Endothelial cell of umbilical vein (primary cell): ENCODE results near the gene RIMKLB. TPM values are rescaled to one million over a fixed set of nuclear protein-coding genes. Genes with fewer than 3 reads are reported as not detected.

Source experiments
- BruUV-seq: library from RNA; stranded (reverse); fragments of 400-500 nt; replicated peaks from 2 replicates; lab custom pipeline; 2021; lab: Mats Ljungman, UMichigan
- CTCF ChIA-PET: fragments of 300-600, 350-600 bp; sonication (Branson Sonifier 250); formaldehyde crosslinking; loops from one replicate; lab custom pipeline; 2021; ENCODE audit warnings: antibody characterized with exemption, inconsistent platforms; lab: Charles Lee
- POLR2A ChIA-PET: fragments of 300-600, 350-600 bp; sonication (Branson Sonifier 250); formaldehyde crosslinking; loops from one replicate; lab custom pipeline; 2021; ENCODE audit warnings: antibody characterized with exemption, inconsistent platforms; lab: Charles Lee
- DNase-seq: peaks from one replicate; pipeline ENCODE4 v3.0.0-alpha.2; 2011; ENCODE audit warnings: low read depth, low spot score
- FAIRE-seq: peaks from 2 replicates; lab custom pipeline; 2011; peaks lifted over from hg19 to GRCh38; lab: Jason Lieb, UNC
- H2AFZ ChIP-seq: 2 replicates; pipeline ENCODE4 v1.6.0; 2012; ENCODE audit warnings: low read depth, low read length, control low read depth, inconsistent platforms
- H3K27ac ChIP-seq: 2 replicates; pipeline ENCODE4 v1.5.1; 2011; ENCODE audit warnings: low read depth, mild to moderate bottlenecking, control low read depth, low read length, moderate library complexity; ENCODE audit not compliant: insufficient read depth
- H3K27me3 ChIP-seq, 2 experiments: 2 replicates each; pipeline versions ENCODE4 v1.6.0 to v1.6.1; 2011; ENCODE audit warnings: low read length in 2 of 2, mixed read lengths in 1 of 2; ENCODE audit not compliant: control insufficient read depth in 2 of 2, insufficient read depth in 2 of 2
- H3K36me3 ChIP-seq, 2 experiments: 2 replicates in 1 of 2; 3 replicates in 1 of 2; pipeline ENCODE4 v1.5.1; 2011; ENCODE audit warnings: low read length in 2 of 2, mild to moderate bottlenecking in 1 of 2, moderate library complexity in 1 of 2; ENCODE audit not compliant: control insufficient read depth in 2 of 2, insufficient read depth in 2 of 2; ENCODE audit errors: extremely low read depth in 1 of 2
- H3K4me1 ChIP-seq: 3 replicates; pipeline ENCODE4 v1.5.1; 2011; ENCODE audit warnings: mild to moderate bottlenecking, low read length; ENCODE audit not compliant: control insufficient read depth, insufficient read depth; ENCODE audit errors: extremely low read depth
- H3K4me2 ChIP-seq: 2 replicates; pipeline ENCODE4 v1.6.1; 2011; ENCODE audit warnings: low read length, control low read depth, mixed read lengths; ENCODE audit not compliant: insufficient read depth
- H3K4me3 ChIP-seq, 3 experiments: fragments of 200-600 bp in 1 of 3; sonication (generic), shearing (Covaris generic) in 1 of 3; replicated peaks in 1 of 3; 2 replicates each; pipeline ENCODE4 v1.5.1; 2011 to 2016; ENCODE audit warnings: control low read depth in 3 of 3, low read length in 3 of 3, mild to moderate bottlenecking in 2 of 3, inconsistent platforms in 1 of 3, low read depth in 1 of 3, moderate library complexity in 1 of 3; ENCODE audit not compliant: insufficient read depth in 1 of 3
- H3K79me2 ChIP-seq: 2 replicates; pipeline ENCODE4 v1.6.0; 2012; ENCODE audit warnings: low read length, inconsistent platforms; ENCODE audit not compliant: control insufficient read depth, insufficient read depth
- H3K9ac ChIP-seq: replicated peaks from 2 replicates; pipeline ENCODE3; 2011; ENCODE audit warnings: low read length, control low read depth; ENCODE audit not compliant: insufficient read depth; ENCODE audit errors: extremely low read depth
- H3K9me1 ChIP-seq: replicated peaks from 3 replicates; pipeline ENCODE4 v1.6.0; 2011; ENCODE audit warnings: mild to moderate bottlenecking, low read length; ENCODE audit not compliant: control insufficient read depth, insufficient read depth; ENCODE audit errors: extremely low read depth
- H3K9me3 ChIP-seq: replicated peaks from 2 replicates; pipeline ENCODE4 v1.5.1; 2012; ENCODE audit warnings: low read length, inconsistent platforms; ENCODE audit not compliant: control insufficient read depth, insufficient read depth
- H4K20me1 ChIP-seq: replicated peaks from 2 replicates; pipeline ENCODE3; 2011; ENCODE audit warnings: mild to moderate bottlenecking, low read length; ENCODE audit not compliant: control insufficient read depth, insufficient read depth; ENCODE audit errors: extremely low read depth
- CTCF ChIP-seq, 2 donors: IDR thresholded peaks; 1 replicate in 1 of 2; 2 replicates in 1 of 2; pipeline ENCODE4 v1.5.1; 2011; ENCODE audit warnings: low read length in 2 of 2, mild to moderate bottlenecking in 2 of 2, moderate library complexity in 2 of 2, control low read depth in 1 of 2, inconsistent platforms in 1 of 2, low read depth in 1 of 2; ENCODE audit not compliant: insufficient read depth in 1 of 2; ENCODE audit errors: extremely low read depth in 1 of 2
- EZH2 ChIP-seq: IDR thresholded peaks from 2 replicates; pipeline ENCODE4 v1.6.1; 2012; ENCODE audit warnings: borderline replicate concordance, low read depth, mild to moderate bottlenecking, moderate library complexity, low read length, inconsistent platforms; ENCODE audit not compliant: severe bottlenecking
- FOS ChIP-seq: IDR thresholded peaks from 2 replicates; pipeline ENCODE4 v1.6.1; 2011; ENCODE audit warnings: mild to moderate bottlenecking, low read length, moderate library complexity, borderline replicate concordance; ENCODE audit not compliant: insufficient read depth
- GATA2 ChIP-seq: IDR thresholded peaks from 2 replicates; pipeline ENCODE4 v1.7.0; 2011; ENCODE audit warnings: low read depth, mild to moderate bottlenecking, moderate library complexity, mixed read lengths, low read length; ENCODE audit not compliant: insufficient read length, insufficient read depth
- JUN ChIP-seq: IDR thresholded peaks from 2 replicates; pipeline ENCODE4 v1.6.1; 2011; ENCODE audit warnings: borderline replicate concordance, low read depth; ENCODE audit not compliant: insufficient read length, insufficient read depth
- MAX ChIP-seq: IDR thresholded peaks from 2 replicates; pipeline ENCODE4 v1.6.1; 2011; ENCODE audit not compliant: insufficient read depth, insufficient read length
- MYC ChIP-seq: IDR thresholded peaks from one replicate; pipeline ENCODE4 v1.6.1; 2011; ENCODE audit warnings: mild to moderate bottlenecking, low read depth, low read length
- POLR2A ChIP-seq: IDR thresholded peaks from 2 replicates; pipeline ENCODE4 v1.6.1; 2012; ENCODE audit warnings: low read depth, mild to moderate bottlenecking, control low read depth, low read length
- POLR2AphosphoS5 ChIP-seq: IDR thresholded peaks from 2 replicates; pipeline ENCODE4 v1.6.1; 2012; ENCODE audit warnings: low read depth, mild to moderate bottlenecking, control low read depth, low read length, moderate library complexity; ENCODE audit not compliant: insufficient read depth
- dilution Hi-C: fragments of 300-500 bp; cut with MboI; formaldehyde crosslinking; loops from one replicate; pipeline ENCODE4 v1.15.0; 2019; ENCODE audit warnings: low sequenced_read_pairs; ENCODE audit not compliant: extremely low pct_ligation_motif_present
- intact Hi-C: fragments of 100-400 bp; cut with micrococcal nuclease; formaldehyde crosslinking; loops from one replicate; pipeline ENCODE4 v1.10.0; 2022
- polyA plus RNA-seq, 4 experiments: library from polyadenylated mRNA; depleted of rRNA in 3 of 4; stranded (reverse) in 3 of 4; unstranded in 1 of 4; fragments of >200 nt; gene quantifications; 2 replicates each; pipeline versions ENCODE4 v1.2.1 to v1.2.3, GENCODE V29; 2011 to 2012; ENCODE audit warnings: missing spikeins in 1 of 4
- total RNA-seq: library from RNA; stranded (reverse); gene quantifications from 2 replicates; pipeline ENCODE4 v1.2.3, GENCODE V29; 2021

RIMKLB gene
- total and polyA plus RNA-seq, 2 donors (not counting 3 experiments of a cell fraction or from before 2014, with no cell fraction given): 35.5 to 64.3 TPM

GRCh38 chr12:8779862-8780261 lies 82.1 kb downstream of the RIMKLB start:
- intact Hi-C loops (no loop called here), dilution Hi-C loops (no loop called here)
- H3K36me3 ChIP-seq: peaks cover 0 to 10% of the 10 kb centered on the region in 2 experiments
- H3K9me1 ChIP-seq: no peaks in the 10 kb centered on the region
- POLR2A ChIA-PET: no interaction called here
- no peaks in the 10 kb centered on the region for H3K9me3 ChIP-seq
- no peaks in the 10 kb centered on the region for H3K79me2 ChIP-seq
- peaks cover 4% of the 10 kb centered on the region for H3K4me1 ChIP-seq
- no peak for DNase-seq
- no peak overlapping the region for H3K4me3 ChIP-seq
- no peaks in the 10 kb centered on the region for H3K27me3 ChIP-seq
- TF ChIP-seq MYC (no peak), POLR2A (no peak), FOS (no peak), MAX (no peak), JUN (no peak), GATA2 (no peak), POLR2AphosphoS5 (no peak), EZH2 (no peak), CTCF (IDR thresholded peaks at IDR 0.05; ENCODE audit: extremely low read depth in 1 of 2, insufficient read depth in 1 of 2, low read depth in 1 of 2, low read length in 2 of 2) (no peak)
- no TSS peak for BruUV-seq
- no peak overlapping the region for H3K4me2 ChIP-seq
- H4K20me1 ChIP-seq: no peaks in the 10 kb centered on the region
- H3K9ac ChIP-seq: no peak overlapping the region
- no peak overlapping the region for H2AFZ ChIP-seq
- CTCF ChIA-PET: interaction anchor here (0.6 to 1.2 kb wide), 3 partner anchors 98 to 259 kb away, joined by 3 read pairs; no protein-coding TSS in a partner anchor
- no peak overlapping the region for H3K27ac ChIP-seq
- no peak for FAIRE-seq
